MM.1S (cell line): ENCODE results near the gene LHPP.

Source experiments
- DNase-seq: peaks from one replicate; pipeline ENCODE4 v3.0.0-alpha.2; 2015
- H2AFZ ChIP-seq: fragments of 300-600 bp; sonication (generic); 2 replicates; pipeline ENCODE4 v1.6.0; 2016; ENCODE audit warnings: antibody characterized with exemption, low read length
- H3F3A ChIP-seq: fragments of 300-600 bp; sonication (generic); 2 replicates; pipeline ENCODE4 v1.6.1; 2016; ENCODE audit warnings: mild to moderate bottlenecking, antibody characterized with exemption, low read length, moderate library complexity, mixed read lengths; ENCODE audit not compliant: insufficient read depth
- H3K27ac ChIP-seq: fragments of 300-600 bp; sonication (generic); 2 replicates; pipeline ENCODE4 v1.5.1; 2016; ENCODE audit warnings: mild to moderate bottlenecking, low read length
- H3K27me3 ChIP-seq: fragments of 300-600 bp; sonication (generic); replicated peaks from 2 replicates; pipeline ENCODE4 v1.6.0; 2016; ENCODE audit warnings: low read length; ENCODE audit not compliant: insufficient read depth
- H3K36me3 ChIP-seq: fragments of 300-600 bp; sonication (generic); replicated peaks from 2 replicates; pipeline ENCODE4 v1.6.1; 2016; ENCODE audit warnings: mild to moderate bottlenecking, low read length, mixed read lengths; ENCODE audit not compliant: insufficient read depth
- H3K4me1 ChIP-seq: fragments of 300-600 bp; sonication (generic); 2 replicates; pipeline ENCODE4 v1.6.1; 2016; ENCODE audit warnings: low read length, mixed read lengths
- H3K4me2 ChIP-seq: fragments of 300-600 bp; sonication (generic); 2 replicates; pipeline ENCODE4 v1.6.0; 2016; ENCODE audit warnings: low read depth, low read length
- H3K4me3 ChIP-seq: fragments of 300-600 bp; sonication (generic); 2 replicates; pipeline ENCODE4 v1.5.1; 2016; ENCODE audit warnings: low read length, mixed read lengths
- H3K79me2 ChIP-seq: fragments of 300-600 bp; sonication (generic); 2 replicates; pipeline ENCODE4 v1.6.1; 2016; ENCODE audit warnings: mixed run types, low read length, mixed read lengths
- H3K9ac ChIP-seq: fragments of 300-600 bp; sonication (generic); 2 replicates; pipeline ENCODE4 v1.6.1; 2016; ENCODE audit warnings: low read length, mixed read lengths
- H3K9me2 ChIP-seq: fragments of 300-600 bp; sonication (generic); replicated peaks from 2 replicates; pipeline ENCODE4 v1.6.1; 2016; ENCODE audit warnings: mild to moderate bottlenecking, low read length, mixed read lengths; ENCODE audit not compliant: insufficient read depth
- H3K9me3 ChIP-seq: fragments of 300-600 bp; sonication (generic); replicated peaks from 2 replicates; pipeline ENCODE4 v1.6.1; 2016; ENCODE audit warnings: mild to moderate bottlenecking, low read length, mixed read lengths; ENCODE audit not compliant: insufficient read depth
- H4K20me1 ChIP-seq: fragments of 300-600 bp; sonication (generic); 2 replicates; pipeline ENCODE4 v1.6.1; 2016; ENCODE audit warnings: mild to moderate bottlenecking, low read length, moderate library complexity, mixed read lengths; ENCODE audit not compliant: insufficient read depth
- CTCF ChIP-seq: fragments of 300-600 bp; sonication (generic); IDR thresholded peaks from 2 replicates; pipeline ENCODE4 v1.5.1; 2016; ENCODE audit warnings: antibody characterized with exemption, low read length, mixed read lengths
- EZH2 ChIP-seq: fragments of 300-600 bp; sonication (generic); optimal IDR thresholded peaks from 2 replicates; pipeline ENCODE3; 2017; ENCODE audit warnings: low read depth, mild to moderate bottlenecking, antibody characterized with exemption, low read length, mixed read lengths
- EZH2phosphoT487 ChIP-seq: fragments of 300-600 bp; sonication (generic); IDR thresholded peaks from 2 replicates; pipeline ENCODE4 v1.6.1; 2018; ENCODE audit warnings: antibody characterized with exemption, low read length

LHPP gene

GRCh38 chr10:124551097-124551496, 89.5 kb downstream of the LHPP start:
- Histone ChIP-seq H3K9ac (no peak overlapping the region), H4K20me1 (no peaks in the 10 kb centered on the region), H2AFZ (no peak overlapping the region), H3K4me3 (no peak overlapping the region), H3K9me3 (no peaks in the 10 kb centered on the region), H3K27me3 (no peaks in the 10 kb centered on the region), H3K79me2 (no peaks in the 10 kb centered on the region), H3K9me2 (no peaks in the 10 kb centered on the region), H3F3A (no peaks in the 10 kb centered on the region), H3K27ac (no peak overlapping the region), H3K36me3 (no peaks in the 10 kb centered on the region), H3K4me2 (no peak overlapping the region), H3K4me1 (no peaks in the 10 kb centered on the region)
- no peak for DNase-seq
- TF ChIP-seq EZH2phosphoT487, result no peak

- no peak for DNase-seq
- Histone ChIP-seq H3K4me2 (no peak overlapping the region), H3K9ac (no peak overlapping the region), H3K4me1 (no peaks in the 10 kb centered on the region), H4K20me1 (no peaks in the 10 kb centered on the region), H3K79me2 (no peaks in the 10 kb centered on the region), H3K4me3 (no peak overlapping the region), H3K36me3 (no peaks in the 10 kb centered on the region), H3K27me3 (no peaks in the 10 kb centered on the region), H3K9me3 (no peaks in the 10 kb centered on the region), H2AFZ (no peak overlapping the region), H3K27ac (no peak overlapping the region), H3F3A (no peaks in the 10 kb centered on the region), H3K9me2 (no peaks in the 10 kb centered on the region)
- no peak for TF ChIP-seq EZH2phosphoT487
- TF ChIP-seq CTCF, result no peak
- TF ChIP-seq EZH2, result no peak
Measured at GRCh38 chr10:124551755-124552154, 90.1 kb downstream of the LHPP start.

- TF ChIP-seq EZH2phosphoT487 (no peak), EZH2 (no peak)
- H3K4me2 ChIP-seq, result no peak overlapping the region
- no peaks in the 10 kb centered on the region for H3K4me1 ChIP-seq
Measured at GRCh38 chr10:124552691-124553276, 91.2 kb downstream of the LHPP start.

GRCh38 chr10:124554085-124554858, 92.6 kb downstream of the LHPP start:
- no peaks in the 10 kb centered on the region for H3K79me2 ChIP-seq
- no peaks in the 10 kb centered on the region for H3K9me2 ChIP-seq
- no peak overlapping the region for H3K27ac ChIP-seq
- H2AFZ ChIP-seq, result no peak overlapping the region
- H3F3A ChIP-seq, result no peaks in the 10 kb centered on the region
- TF ChIP-seq EZH2phosphoT487, result no peak
- TF ChIP-seq EZH2, result no peak
- TF ChIP-seq CTCF, result no peak
- H3K4me3 ChIP-seq, result no peak overlapping the region
- no peaks in the 10 kb centered on the region for H4K20me1 ChIP-seq
- no peaks in the 10 kb centered on the region for H3K27me3 ChIP-seq
- no peak for DNase-seq
- H3K9ac ChIP-seq, result no peak overlapping the region
- H3K9me3 ChIP-seq, result no peaks in the 10 kb centered on the region
- H3K36me3 ChIP-seq, result no peaks in the 10 kb centered on the region
- H3K4me2 ChIP-seq, result no peak overlapping the region
- H3K4me1 ChIP-seq, result no peaks in the 10 kb centered on the region

More at GRCh38 chr10:124552691-124553276, 91.2 kb downstream of the LHPP start:
- Histone ChIP-seq H3K27ac (no peak overlapping the region), H3F3A (no peaks in the 10 kb centered on the region), H3K9ac (no peak overlapping the region), H3K9me2 (no peaks in the 10 kb centered on the region), H3K36me3 (no peaks in the 10 kb centered on the region), H3K79me2 (no peaks in the 10 kb centered on the region), H3K9me3 (no peaks in the 10 kb centered on the region), H3K4me3 (no peak overlapping the region), H3K27me3 (no peaks in the 10 kb centered on the region), H2AFZ (no peak overlapping the region), H4K20me1 (no peaks in the 10 kb centered on the region)
- DNase-seq, result no peak
